Activated CD4-positive, CD25-positive, alpha-beta regulatory T cell (primary cell): ENCODE measurements around the gene SBF1.
"Not testable (repeated sequence)": the region's sequence is repeated elsewhere in the genome, so short reads cannot be mapped to it uniquely, and the experiment has no call there.

Source experiments
- DNase-seq, 4 experiments: peaks; one replicate each; lab custom pipeline; 2025; lab: John Stamatoyannopoulos, UW

Gene SBF1

GRCh38 chr22:50422961-50423815, 51.6 kb downstream of the SBF1 start:
- no peak for DNase-seq

GRCh38 chr22:50422046-50422445, 52.8 kb downstream of the SBF1 start:
- DNase-seq, result no peak

GRCh38 chr22:50420581-50420980, 54.3 kb downstream of the SBF1 start:
- DNase-seq, result no peak

- DNase-seq, result no peak
These were observed 54.8 kb downstream of the SBF1 start for GRCh38 chr22:50420015-50420414.

GRCh38 chr22:50419116-50419515, 55.7 kb downstream of the SBF1 start:
- DNase-seq, result no peak

GRCh38 chr22:50418624-50419023, 56.2 kb downstream of the SBF1 start:
- no peak for DNase-seq

- no peak for DNase-seq
These were observed 57.2 kb downstream of the SBF1 start for GRCh38 chr22:50417411-50418210.

GRCh38 chr22:50416996-50417395, 57.8 kb downstream of the SBF1 start:
- DNase-seq, result no peak

- DNase-seq, result no peak
These were observed 59.4 kb downstream of the SBF1 start for GRCh38 chr22:50415426-50415825.

- no peak for DNase-seq
These were observed 60.2 kb downstream of the SBF1 start for GRCh38 chr22:50414476-50415248.

- not testable (repeated sequence) for DNase-seq
These were observed 65.9 kb downstream of the SBF1 start for GRCh38 chr22:50408954-50409353.

GRCh38 chr22:50408311-50408710, 66.5 kb downstream of the SBF1 start:
- no peak for DNase-seq

GRCh38 chr22:50406416-50407170, 68.2 kb downstream of the SBF1 start:
- no peak for DNase-seq

GRCh38 chr22:50403701-50404101, 71.1 kb downstream of the SBF1 start:
- DNase-seq, result no peak

GRCh38 chr22:50401907-50402306, 72.9 kb downstream of the SBF1 start:
- no peak for DNase-seq

GRCh38 chr22:50400931-50401330, 73.9 kb downstream of the SBF1 start:
- no peak for DNase-seq

GRCh38 chr22:50400406-50400805, 74.4 kb downstream of the SBF1 start:
- no peak for DNase-seq

- no peak for DNase-seq
These were observed 75.0 kb downstream of the SBF1 start for GRCh38 chr22:50399751-50400331.

- DNase-seq, result no peak
These were observed 75.8 kb downstream of the SBF1 start for GRCh38 chr22:50398831-50399648.

- not testable (repeated sequence) for DNase-seq
These were observed 77.3 kb downstream of the SBF1 start for GRCh38 chr22:50397371-50398060.
